SH-SY5Y (cell line): ENCODE data around the gene HTR4.

ENCODE experiments used
- GATA2 ChIP-seq: IDR thresholded peaks from 2 replicates; pipeline ENCODE4 v1.6.1; 2011; ENCODE audit warnings: mild to moderate bottlenecking, low read depth, low read length
- GATA3 ChIP-seq: IDR thresholded peaks from 2 replicates; pipeline ENCODE4 v1.6.1; 2011; ENCODE audit warnings: low read depth, mild to moderate bottlenecking, low read length, moderate library complexity

DNA sequence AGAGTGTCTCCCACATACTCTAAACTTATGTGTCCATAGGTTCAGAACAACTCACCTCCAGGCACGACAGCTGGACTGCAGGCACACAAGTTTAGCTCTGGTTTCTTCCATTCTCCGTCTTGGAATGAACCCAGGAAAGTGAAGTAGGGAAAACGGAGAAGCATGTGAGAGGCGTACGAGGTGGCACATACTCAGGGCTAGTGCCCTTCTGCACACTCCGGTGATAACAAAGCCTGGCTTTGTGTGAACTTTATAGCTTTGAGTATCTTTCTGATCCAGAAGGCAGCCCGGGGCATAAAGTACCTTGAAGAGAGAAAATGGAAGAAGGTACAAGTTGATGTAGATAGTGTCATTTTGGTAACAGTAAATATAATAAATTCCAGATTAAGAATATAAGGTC, 11.1 kb upstream of the HTR4 start:
- TF ChIP-seq GATA3 (no peak), GATA2 (no peak)
